Testis (tissue), 2 donors: ENCODE data around the gene SF3B6.

Experiments used
- POLR2A ChIP-seq: fragments of 450-650 bp; IDR thresholded peaks from one replicate; pipeline ENCODE4 v1.6.1; 2017; ENCODE audit warnings: antibody characterized with exemption, mild to moderate bottlenecking, moderate library complexity
- TF ChIP-seq, protein P1 (sequence below), 3 experiments: fragments of 450-650 bp in 2 of 3; fragments of 200-600 bp in 1 of 3; sonication (generic) in 1 of 3; IDR thresholded peaks; one replicate each; pipeline ENCODE4 v1.5.1; 2016 to 2019; ENCODE audit warnings: antibody characterized with exemption in 3 of 3, mild to moderate bottlenecking in 2 of 3, moderate library complexity in 1 of 3

DNA sequence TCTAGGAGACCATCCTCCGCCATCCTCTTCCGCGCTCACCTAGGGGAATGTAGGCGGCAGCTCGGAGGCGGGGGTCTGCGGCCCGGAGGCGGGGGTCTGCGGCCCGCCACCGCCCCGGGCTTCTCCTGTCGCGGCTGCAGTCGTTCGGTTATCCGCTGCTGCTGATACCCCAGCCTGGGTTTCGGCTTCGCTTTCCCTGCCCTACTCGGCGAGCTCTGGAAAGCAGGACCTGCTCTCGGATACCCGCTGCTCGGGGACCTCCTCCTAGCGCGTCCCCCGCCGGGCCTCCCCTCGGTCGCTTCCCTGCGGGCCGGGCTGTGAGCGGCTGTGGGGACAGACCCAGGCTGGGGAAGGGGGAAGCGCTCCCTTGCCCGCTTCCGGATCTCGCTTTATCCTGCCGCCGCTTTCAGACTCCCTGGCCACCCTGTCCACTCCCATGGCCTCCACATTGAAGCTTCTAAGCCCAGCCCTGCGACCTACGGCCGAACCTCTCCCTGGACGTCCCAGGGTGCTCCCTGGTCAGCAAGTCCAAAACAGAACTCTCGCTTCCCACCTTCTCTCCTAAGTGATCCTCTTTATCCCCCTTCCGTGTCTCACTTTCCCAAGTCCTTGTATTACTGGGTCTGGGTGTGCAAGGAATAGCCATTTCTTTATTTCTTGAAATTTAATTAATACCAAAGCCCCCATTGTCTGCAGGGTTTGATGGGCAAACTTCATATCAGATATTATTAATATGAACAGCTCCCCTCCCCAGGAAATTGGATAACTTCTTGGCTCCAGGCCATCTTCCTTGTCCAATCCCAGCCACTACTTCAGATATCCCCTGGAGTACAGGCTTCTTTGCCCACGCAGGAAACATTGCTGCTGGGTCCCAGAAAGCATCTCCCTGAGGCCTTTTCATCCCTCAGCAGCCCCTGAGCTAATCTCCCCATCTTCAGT, 25.8 kb downstream of the SF3B6 start:
- TF ChIP-seq, protein P1, sequence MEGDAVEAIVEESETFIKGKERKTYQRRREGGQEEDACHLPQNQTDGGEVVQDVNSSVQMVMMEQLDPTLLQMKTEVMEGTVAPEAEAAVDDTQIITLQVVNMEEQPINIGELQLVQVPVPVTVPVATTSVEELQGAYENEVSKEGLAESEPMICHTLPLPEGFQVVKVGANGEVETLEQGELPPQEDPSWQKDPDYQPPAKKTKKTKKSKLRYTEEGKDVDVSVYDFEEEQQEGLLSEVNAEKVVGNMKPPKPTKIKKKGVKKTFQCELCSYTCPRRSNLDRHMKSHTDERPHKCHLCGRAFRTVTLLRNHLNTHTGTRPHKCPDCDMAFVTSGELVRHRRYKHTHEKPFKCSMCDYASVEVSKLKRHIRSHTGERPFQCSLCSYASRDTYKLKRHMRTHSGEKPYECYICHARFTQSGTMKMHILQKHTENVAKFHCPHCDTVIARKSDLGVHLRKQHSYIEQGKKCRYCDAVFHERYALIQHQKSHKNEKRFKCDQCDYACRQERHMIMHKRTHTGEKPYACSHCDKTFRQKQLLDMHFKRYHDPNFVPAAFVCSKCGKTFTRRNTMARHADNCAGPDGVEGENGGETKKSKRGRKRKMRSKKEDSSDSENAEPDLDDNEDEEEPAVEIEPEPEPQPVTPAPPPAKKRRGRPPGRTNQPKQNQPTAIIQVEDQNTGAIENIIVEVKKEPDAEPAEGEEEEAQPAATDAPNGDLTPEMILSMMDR (IDR thresholded peaks at IDR 0.05): no peak
- no peak for TF ChIP-seq POLR2A
